ENCODE measurements around the gene DISC1. TPM values are rescaled to one million over a fixed set of nuclear protein-coding genes. Genes with fewer than 3 reads are reported as not detected.
"Not testable (repeated sequence)": the region's sequence is repeated elsewhere in the genome, so short reads cannot be mapped to it uniquely, and the experiment has no call there.

The DISC1 gene
- total RNA-seq, 3 donors from 2014 or later, result 0.50 to 1.1 (median 0.57) TPM

GRCh38 chr1:231748760-231749415 lies 122.3 kb downstream of the DISC1 start:
- H3K4me1 Mint-ChIP-seq (ENCODE audit: low read depth), result no peaks in the 10 kb centered on the region
- peaks cover 16% of the 10 kb centered on the region for H3K9me3 Mint-ChIP-seq
- no peaks in the 10 kb centered on the region for H3K27me3 Mint-ChIP-seq (ENCODE audit: low read depth)
- H3K36me3 Mint-ChIP-seq (ENCODE audit: insufficient read depth), result peaks cover 36% of the 10 kb centered on the region
- DNase-seq, result no peak
- no peak overlapping the region for H3K4me3 Mint-ChIP-seq
- no peak for ATAC-seq

GRCh38 chr1:231750296-231750695 lies 123.7 kb downstream of the DISC1 start:
- ATAC-seq (no peak), DNase-seq (no peak)
- no peak overlapping the region for H3K4me3 Mint-ChIP-seq
- no peaks in the 10 kb centered on the region for H3K27me3 Mint-ChIP-seq (ENCODE audit: low read depth)
- H3K36me3 Mint-ChIP-seq (ENCODE audit: insufficient read depth), result peaks cover 48% of the 10 kb centered on the region
- H3K4me1 Mint-ChIP-seq (ENCODE audit: low read depth), result no peaks in the 10 kb centered on the region
- peaks cover 20% of the 10 kb centered on the region for H3K9me3 Mint-ChIP-seq

DNA sequence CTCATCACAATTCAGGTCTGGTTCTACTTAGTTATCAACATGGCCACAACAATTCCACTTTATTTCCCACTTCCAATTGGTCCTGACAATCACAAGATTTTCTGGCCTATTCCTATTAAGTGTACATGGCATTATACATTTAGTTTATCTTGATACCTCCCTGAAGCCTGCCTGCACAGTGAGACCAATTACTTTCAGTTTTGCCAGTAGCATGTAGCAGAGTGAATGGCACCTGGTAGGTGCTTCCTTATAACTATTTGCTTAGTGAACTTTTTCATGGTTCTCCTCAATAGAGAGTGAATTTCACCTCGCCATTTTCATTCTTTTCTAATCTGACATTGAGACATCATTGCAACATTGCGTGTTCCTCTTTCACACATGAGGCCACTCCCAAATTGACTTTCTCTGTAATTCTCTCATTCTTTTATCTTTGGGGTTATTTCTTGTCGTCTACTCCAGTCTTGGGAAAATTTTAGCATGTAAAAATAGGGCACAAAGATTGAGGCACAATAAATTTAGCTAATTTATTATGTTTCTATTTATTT lies 124.3 kb downstream of the DISC1 start:
- Mint-ChIP-seq H3K4me3 (no peak overlapping the region), H3K27me3 (ENCODE audit: low read depth) (no peaks in the 10 kb centered on the region), H3K9me3 (peaks cover 20% of the 10 kb centered on the region), H3K4me1 (ENCODE audit: low read depth) (no peaks in the 10 kb centered on the region), H3K36me3 (ENCODE audit: insufficient read depth) (peaks cover 49% of the 10 kb centered on the region)
- DNase-seq (no peak), ATAC-seq (no peak)

DNA sequence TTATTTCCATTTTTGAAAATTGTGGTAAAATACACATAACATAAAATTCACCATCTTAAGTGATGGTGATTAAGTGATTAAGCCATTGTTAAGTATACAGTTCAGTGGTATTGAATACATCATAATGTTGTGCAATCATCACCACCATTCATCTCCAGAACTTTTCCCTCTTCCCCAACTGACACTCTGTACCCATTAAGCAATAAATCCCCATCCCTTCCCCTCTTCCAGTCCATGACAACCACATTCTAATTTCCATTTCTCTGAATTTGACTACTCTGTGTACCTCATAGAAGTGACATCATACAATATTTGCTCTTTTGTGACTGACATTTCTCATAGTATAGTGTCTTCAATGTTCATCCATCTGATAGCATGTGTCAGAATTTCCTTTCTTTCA lies 124.8 kb downstream of the DISC1 start:
- Mint-ChIP-seq H3K9me3 (peaks cover 20% of the 10 kb centered on the region), H3K36me3 (ENCODE audit: insufficient read depth) (peaks cover 53% of the 10 kb centered on the region), H3K27me3 (ENCODE audit: low read depth) (no peaks in the 10 kb centered on the region), H3K4me1 (ENCODE audit: low read depth) (no peaks in the 10 kb centered on the region), H3K4me3 (no peak overlapping the region)
- no peak for DNase-seq
- ATAC-seq, result no peak

DNA sequence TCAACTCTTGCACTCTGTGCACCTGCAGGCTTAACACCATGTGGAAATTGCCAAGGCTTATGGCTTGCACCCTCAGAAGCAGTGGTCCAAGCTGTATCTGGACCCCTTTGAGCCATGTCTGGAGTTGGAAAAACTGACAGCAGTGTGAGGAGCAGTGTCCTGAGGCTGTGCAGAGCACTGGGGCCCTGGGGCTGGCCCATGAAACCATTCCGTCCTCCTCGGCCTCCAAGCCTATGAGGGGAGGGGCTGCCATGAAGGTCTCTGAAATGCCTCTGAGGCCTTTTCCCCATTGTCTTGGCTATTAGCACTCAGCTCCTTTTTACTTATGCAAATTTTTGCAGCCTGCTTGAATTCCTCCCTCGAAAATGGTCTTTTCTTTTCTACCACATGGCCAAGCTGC lies 126.7 kb downstream of the DISC1 start:
- Mint-ChIP-seq H3K4me3 (no peak overlapping the region), H3K9me3 (peaks cover 20% of the 10 kb centered on the region), H3K27me3 (ENCODE audit: low read depth) (no peaks in the 10 kb centered on the region), H3K36me3 (ENCODE audit: insufficient read depth) (peaks cover 53% of the 10 kb centered on the region), H3K4me1 (ENCODE audit: low read depth) (no peaks in the 10 kb centered on the region)
- ATAC-seq, result no peak
- DNase-seq, result no peak

- H3K4me3 Mint-ChIP-seq, result no peak overlapping the region
- H3K4me1 Mint-ChIP-seq (ENCODE audit: low read depth), result no peaks in the 10 kb centered on the region
- DNase-seq (no peak), ATAC-seq (no peak)
- H3K9me3 Mint-ChIP-seq, result peaks cover 15% of the 10 kb centered on the region
- H3K27me3 Mint-ChIP-seq (ENCODE audit: low read depth), result no peaks in the 10 kb centered on the region
- H3K36me3 Mint-ChIP-seq (ENCODE audit: insufficient read depth), result peaks cover 40% of the 10 kb centered on the region
Observed at GRCh38 chr1:231757101-231757404, 130.5 kb downstream of the DISC1 start.

GRCh38 chr1:231757759-231758158 lies 131.2 kb downstream of the DISC1 start:
- Mint-ChIP-seq H3K36me3 (ENCODE audit: insufficient read depth) (peaks cover 33% of the 10 kb centered on the region), H3K4me3 (no peak overlapping the region), H3K27me3 (ENCODE audit: low read depth) (no peaks in the 10 kb centered on the region), H3K4me1 (ENCODE audit: low read depth) (no peaks in the 10 kb centered on the region), H3K9me3 (peaks cover 9% of the 10 kb centered on the region)
- DNase-seq (no peak), ATAC-seq (no peak)

GRCh38 chr1:231761252-231761651 lies 134.7 kb downstream of the DISC1 start:
- no peaks in the 10 kb centered on the region for H3K27me3 Mint-ChIP-seq (ENCODE audit: low read depth)
- peaks cover 9% of the 10 kb centered on the region for H3K36me3 Mint-ChIP-seq (ENCODE audit: insufficient read depth)
- ATAC-seq, result no peak
- H3K4me3 Mint-ChIP-seq, result no peak overlapping the region
- H3K4me1 Mint-ChIP-seq (ENCODE audit: low read depth), result no peaks in the 10 kb centered on the region
- H3K9me3 Mint-ChIP-seq, result no peaks in the 10 kb centered on the region
- DNase-seq, result no peak

DNA sequence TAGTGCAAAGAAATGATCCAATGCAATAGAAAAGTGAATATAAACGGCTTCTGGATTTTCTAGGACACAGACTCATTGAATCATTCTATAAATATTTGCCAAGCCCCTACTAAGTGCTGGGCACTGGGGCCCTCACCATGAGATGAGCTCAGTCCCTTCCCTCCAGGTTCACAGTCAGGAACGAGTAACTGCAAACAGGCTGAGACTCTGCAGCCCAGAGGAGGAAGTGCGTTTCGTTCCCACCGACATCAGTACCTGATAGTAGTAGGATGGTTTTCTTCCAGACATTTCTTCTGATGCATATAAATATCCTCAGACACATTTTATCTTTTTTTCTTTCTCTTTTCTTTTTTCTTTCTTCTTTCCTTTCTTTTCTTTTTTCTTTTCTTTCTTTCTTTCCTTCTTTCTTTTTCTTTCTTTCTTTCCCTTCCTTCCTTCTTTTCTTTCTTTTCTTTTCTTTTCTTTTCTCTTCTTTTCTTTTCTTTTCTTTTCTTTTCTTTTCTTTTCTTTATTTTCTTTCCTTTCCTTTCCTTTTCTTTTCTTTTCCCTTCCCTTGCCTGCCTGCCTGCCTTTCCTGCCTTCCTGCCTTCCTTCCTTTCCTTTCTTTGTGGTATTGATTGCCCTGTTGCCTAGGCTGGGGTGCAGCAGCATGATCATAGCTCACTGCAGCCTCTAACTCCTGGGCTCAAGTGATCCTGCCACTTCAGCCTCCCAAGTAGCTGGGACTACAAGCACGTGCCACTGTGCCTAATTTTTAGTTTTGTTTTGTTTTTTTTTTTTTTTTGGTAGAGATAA lies 135.4 kb downstream of the DISC1 start:
- Mint-ChIP-seq H3K9me3 (no peaks in the 10 kb centered on the region), H3K36me3 (ENCODE audit: insufficient read depth) (peaks cover 8% of the 10 kb centered on the region), H3K27me3 (ENCODE audit: low read depth) (no peaks in the 10 kb centered on the region), H3K4me1 (ENCODE audit: low read depth) (no peaks in the 10 kb centered on the region), H3K4me3 (no peak overlapping the region)
- DNase-seq (no peak), ATAC-seq (no peak)

DNA sequence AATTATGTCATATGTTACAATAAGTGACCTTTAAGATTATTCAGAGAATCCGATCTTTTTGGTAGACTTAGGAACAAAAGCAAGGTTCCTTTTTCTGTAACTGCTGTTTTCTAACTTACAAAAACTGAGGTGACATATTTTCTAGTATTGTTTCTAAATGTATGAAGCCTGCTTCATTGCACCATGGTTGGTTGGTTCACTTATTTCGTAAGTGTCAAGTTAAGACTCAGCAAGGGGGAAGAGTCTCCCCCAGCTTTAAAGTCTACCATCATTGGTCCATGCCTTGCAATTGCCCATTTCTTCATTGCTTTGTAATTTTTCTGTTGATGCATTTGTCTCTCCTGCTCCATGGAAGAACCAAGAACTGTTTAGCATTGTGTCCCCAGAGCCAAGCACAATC lies 136.9 kb downstream of the DISC1 start:
- H3K27me3 Mint-ChIP-seq (ENCODE audit: low read depth), result no peaks in the 10 kb centered on the region
- H3K36me3 Mint-ChIP-seq (ENCODE audit: insufficient read depth), result peaks cover 10% of the 10 kb centered on the region
- ATAC-seq (no peak), DNase-seq (no peak)
- no peaks in the 10 kb centered on the region for H3K9me3 Mint-ChIP-seq
- H3K4me1 Mint-ChIP-seq (ENCODE audit: low read depth), result no peaks in the 10 kb centered on the region
- no peak overlapping the region for H3K4me3 Mint-ChIP-seq

GRCh38 chr1:231765825-231766224 lies 139.2 kb downstream of the DISC1 start:
- not testable (repeated sequence) for H3K4me1 Mint-ChIP-seq (ENCODE audit: low read depth); H3K9me3 Mint-ChIP-seq; ATAC-seq; H3K27me3 Mint-ChIP-seq (ENCODE audit: low read depth); H3K4me3 Mint-ChIP-seq; DNase-seq
- peaks cover 16% of the 10 kb centered on the region for H3K36me3 Mint-ChIP-seq (ENCODE audit: insufficient read depth)

DNA sequence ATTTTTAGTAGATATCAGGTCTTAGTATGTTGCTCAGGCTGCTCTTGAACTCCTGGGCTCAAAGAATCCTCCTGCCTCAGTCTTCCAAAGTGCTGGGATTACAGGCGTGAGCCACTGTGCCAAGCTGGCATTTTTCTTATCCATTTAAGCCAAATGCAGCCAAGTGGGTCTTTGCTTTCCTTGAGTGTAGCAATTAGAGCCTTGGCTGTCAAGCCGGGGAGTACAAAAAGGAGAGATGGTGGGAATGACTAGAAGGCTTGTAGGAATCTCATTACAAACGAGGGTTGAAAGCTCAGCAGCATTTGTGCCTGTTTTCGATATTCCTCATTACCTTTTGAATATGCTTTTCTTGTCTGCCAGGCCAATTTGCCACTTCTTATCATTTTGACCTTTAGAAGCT lies 140.9 kb downstream of the DISC1 start:
- no peaks in the 10 kb centered on the region for H3K27me3 Mint-ChIP-seq (ENCODE audit: low read depth)
- H3K36me3 Mint-ChIP-seq (ENCODE audit: insufficient read depth), result peaks cover 20% of the 10 kb centered on the region
- ATAC-seq (no peak), DNase-seq (no peak)
- H3K4me3 Mint-ChIP-seq, result no peak overlapping the region
- no peaks in the 10 kb centered on the region for H3K4me1 Mint-ChIP-seq (ENCODE audit: low read depth)
- no peaks in the 10 kb centered on the region for H3K9me3 Mint-ChIP-seq

DNA sequence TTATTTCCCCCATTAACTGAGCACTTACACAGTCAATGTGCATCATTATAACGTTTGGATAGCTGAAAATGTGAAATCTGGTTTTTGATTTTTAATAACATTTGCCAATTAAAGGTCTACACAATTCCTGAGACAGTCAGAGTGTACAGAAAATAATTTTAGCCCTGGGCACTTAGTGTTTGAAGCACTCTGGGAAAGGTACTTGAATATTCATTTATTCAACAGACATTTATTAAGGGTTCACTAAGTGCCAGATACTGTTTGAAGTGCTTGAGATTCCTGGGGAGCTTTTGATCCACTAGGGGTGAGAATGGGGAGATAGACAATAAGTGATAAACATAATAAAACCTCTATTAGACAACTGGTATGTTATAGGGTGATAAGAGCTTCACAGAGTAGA lies 141.8 kb downstream of the DISC1 start:
- Mint-ChIP-seq H3K4me1 (ENCODE audit: low read depth) (no peaks in the 10 kb centered on the region), H3K9me3 (no peaks in the 10 kb centered on the region), H3K4me3 (no peak overlapping the region), H3K36me3 (ENCODE audit: insufficient read depth) (peaks cover 20% of the 10 kb centered on the region), H3K27me3 (ENCODE audit: low read depth) (no peaks in the 10 kb centered on the region)
- DNase-seq, result no peak
- ATAC-seq, result no peak

- ATAC-seq, result no peak
- Mint-ChIP-seq H3K4me3 (no peak overlapping the region), H3K4me1 (ENCODE audit: low read depth) (no peaks in the 10 kb centered on the region), H3K36me3 (ENCODE audit: insufficient read depth) (peaks cover 28% of the 10 kb centered on the region), H3K27me3 (ENCODE audit: low read depth) (no peaks in the 10 kb centered on the region), H3K9me3 (no peaks in the 10 kb centered on the region)
- no peak for DNase-seq
Observed at GRCh38 chr1:231770506-231771175, 144.1 kb downstream of the DISC1 start.

Data from activated T-cell treated with anti-CD3 and anti-CD28 coated beads, Interleukin-2, amount 50 U/mL, for 4 hours (primary cell).